ENCODE results near the gene ULK4.
"Not testable (repeated sequence)": the region's sequence is repeated elsewhere in the genome, so short reads cannot be mapped to it uniquely, and the experiment has no call there.

Gene ULK4

DNA sequence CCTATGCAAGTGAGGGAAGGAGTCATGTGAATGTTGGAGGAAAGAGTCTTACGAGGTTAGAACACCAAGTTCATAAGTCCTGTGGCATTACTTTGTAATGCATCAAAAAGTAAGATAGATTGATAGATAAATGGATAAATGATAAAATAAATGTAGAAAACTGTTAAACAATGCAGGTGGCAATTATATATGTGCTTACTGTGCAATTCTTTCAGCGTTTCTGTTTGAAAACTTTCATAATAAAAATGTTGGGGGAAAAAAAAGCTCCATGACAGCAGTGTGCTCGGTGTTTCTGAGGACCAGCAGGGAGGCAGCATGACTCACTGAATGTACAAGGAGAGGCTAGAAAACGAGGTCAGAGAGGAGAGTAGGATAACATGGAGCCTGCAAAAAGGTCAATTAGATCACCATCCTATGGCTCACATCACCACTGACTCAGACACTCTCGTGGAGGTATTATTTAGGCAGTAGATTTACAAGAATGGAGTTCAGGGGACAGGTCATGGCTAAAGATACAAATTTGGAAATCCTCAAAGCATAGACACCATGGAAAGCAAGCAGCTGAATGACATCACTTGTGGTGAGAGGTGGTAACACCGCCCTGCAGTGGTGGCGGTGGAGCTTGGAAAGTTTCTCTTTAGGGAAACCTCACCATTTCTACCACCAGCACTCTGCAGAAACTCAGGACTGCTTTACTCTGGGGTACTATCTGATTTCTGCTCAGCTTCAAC, 542.8 kb downstream of the ULK4 start:
- DNase-seq, result no peak

DNA sequence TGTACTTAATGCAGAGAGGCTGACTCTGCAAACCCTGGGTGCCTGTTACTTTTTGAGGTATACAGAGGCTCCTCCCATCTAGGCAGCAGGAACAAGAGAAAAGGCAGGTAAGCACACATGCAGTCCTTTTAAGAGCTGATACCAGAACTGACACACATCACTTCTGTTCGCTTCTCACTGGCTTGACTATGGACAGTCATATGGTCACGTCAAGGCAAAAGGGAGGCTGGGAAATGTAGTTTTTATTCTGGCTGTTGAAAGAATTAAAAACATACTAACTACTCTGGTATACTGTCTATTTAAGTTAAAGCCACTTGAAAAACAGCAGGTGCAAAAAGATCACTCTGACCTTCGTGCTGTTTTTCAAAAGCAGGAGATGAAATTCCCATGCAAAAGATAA, 544.3 kb downstream of the ULK4 start:
- DNase-seq, result no peak

DNA sequence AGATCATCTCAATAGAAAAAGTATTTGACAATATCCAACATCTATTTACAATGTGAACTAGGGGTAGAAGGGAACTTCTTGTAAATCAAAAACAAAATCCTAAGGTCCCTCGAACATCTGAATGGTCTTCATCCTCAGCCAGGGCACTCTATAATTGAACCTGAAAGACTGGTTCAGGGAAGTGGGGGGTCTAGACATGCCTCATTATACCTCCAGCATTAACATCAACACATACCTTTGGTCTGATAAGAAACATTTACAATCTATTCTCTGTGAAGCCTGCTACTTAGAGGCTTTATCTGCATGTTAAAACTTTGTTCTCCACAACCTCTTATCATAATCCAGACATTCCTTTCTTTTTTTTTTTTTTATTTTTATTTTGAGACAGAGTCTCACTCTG, 550.8 kb downstream of the ULK4 start:
- DNase-seq, result no peak

DNA sequence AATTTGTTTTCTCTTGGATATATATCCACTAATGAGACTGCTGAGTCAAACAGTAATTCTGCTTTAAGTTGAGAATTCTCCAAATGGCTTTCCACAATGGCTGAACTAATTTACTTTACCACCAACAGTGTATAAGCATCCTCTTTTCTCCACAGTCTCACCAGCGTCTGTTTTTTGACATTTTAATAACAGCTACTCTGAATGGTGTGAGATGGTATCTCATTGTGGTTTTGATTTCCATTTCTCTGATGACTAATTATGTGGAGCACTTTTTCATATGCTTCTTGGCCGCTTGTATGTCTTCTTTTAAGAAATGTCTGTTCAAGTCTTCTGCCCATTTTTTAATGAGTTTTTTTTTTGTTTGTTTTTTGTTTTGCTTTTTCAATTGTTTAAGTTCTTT, 556.4 kb downstream of the ULK4 start:
- DNase-seq, result no peak

DNA sequence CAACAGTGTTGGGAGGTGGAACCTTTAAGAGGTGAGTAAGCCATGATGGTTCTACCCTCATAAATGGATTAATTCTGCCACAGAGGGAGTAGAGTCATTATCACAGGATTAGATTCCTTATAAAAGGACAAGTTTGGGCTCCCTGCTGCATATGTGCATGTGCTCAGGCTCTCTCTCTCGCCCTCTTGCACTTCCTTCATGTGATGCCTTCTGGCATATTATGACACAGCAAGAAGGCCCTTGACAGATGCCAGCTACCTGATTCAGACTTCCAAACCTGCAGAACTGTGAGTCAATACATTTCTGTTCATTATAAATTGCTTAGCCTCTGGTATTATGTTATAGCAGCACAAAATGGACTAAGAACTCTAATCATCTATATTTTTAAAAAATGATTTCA, 557.3 kb downstream of the ULK4 start:
- DNase-seq, result no peak

DNA sequence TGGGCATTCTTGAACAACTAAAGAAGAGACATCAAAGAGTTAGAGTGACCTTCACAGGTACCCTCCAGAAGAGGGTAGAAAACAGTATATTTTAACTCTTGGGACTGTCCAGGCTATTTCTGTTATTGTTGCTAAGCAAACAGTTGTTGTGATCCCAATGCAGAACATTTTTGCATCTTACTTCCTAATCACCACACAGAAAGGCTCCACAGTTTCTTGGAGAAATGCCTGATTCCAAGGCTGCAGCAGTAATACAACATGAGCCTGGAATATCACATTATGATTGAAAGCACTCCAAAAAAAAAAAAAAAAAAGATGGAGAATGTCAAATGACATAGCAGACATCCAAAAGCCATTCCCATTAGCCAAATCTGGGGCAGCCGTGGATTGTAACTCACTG, 567.0 kb downstream of the ULK4 start:
- no peak for DNase-seq

DNA sequence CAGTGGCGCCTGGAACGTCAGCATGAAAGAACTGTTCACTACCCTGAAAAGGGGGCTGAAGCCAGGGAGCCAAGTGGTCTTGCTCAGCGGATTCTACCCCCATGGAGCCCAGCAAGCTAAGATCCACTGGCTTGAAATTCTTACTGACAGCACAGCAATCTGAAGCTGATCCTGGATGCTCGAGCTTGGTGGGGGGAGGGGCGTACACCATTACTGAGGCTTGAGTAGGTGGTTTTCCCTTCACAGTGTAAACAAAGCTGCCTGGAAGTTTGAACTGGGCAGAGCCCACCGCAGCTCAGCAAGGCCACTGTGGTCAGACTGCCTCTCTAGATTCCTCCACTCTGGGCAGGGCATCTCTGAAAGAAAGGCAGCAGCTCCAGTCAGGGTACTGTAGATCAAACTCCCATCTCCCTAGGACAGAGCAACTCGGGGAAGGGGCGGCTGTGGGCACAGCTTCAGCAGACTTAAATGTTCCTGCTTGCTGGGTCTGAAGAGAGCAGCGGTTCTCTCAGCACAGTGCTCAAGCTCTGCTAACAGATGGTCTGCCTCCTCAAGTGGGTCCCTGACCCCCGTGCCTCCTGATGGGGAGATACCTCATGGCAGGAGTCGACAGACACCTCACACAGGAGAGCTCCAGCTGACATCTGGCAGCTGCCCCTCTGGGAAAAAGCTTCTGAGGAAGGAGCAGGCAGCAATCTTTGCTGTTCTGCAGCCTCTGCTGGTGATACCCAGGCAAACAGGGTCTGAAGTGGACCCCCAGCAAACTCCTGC, 591.0 kb downstream of the ULK4 start:
- not testable (repeated sequence) for DNase-seq

DNA sequence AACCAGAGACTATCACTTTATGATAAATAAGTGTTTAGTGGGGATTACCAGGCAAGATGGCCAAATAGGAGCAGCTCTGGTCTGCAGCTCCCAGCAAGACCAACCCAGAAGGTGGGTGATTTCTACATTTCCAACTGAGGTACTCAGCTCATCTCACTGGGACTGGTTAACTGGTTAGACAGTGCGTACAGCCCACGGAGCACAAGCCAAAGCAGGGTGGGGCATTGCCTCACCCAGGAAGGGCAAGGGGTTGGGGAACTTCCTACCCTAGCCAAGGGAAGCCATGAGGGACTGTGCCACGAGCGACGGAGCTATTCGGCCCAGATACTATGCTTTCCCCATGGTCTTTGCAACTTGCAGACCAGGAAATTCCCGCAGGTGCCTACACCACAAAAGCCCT, 591.6 kb downstream of the ULK4 start:
- no peak for DNase-seq

DNA sequence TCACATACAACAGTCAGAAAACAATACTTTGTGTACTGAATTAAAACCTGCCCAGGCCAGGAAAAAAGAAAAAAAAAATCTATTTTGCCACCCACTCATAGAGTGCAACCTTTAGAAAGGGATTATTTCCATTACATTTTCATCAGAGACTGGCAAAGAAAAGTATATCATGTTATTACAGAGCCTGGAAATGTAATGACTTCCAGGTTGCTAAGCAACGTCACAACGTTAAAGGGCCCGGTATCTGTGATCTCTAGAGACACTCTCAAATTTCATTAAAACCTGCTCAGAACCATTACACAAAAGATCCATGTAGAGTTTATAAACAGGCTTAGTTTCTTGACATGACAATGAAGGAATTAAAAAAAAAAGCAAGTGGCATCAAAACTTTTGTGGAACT, 592.1 kb downstream of the ULK4 start:
- no peak for DNase-seq

DNA sequence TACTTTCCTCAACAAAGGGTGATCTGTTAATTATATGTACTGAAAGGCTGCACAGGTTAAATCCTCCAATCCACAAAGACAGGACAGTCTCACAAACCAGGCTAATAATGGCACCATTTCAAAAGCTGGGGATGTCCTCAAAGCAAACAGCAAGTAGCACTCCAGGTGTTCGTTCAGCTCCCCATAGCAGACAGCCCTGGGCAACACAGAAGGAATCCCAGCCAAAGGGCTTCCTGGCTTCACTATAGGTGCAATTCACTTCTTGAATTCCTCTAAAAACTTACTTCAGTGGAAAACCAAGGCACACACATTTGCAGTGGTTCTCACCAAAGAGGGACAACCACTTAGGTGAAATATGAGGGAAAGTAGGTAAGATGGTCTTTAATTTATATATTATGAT, 595.9 kb downstream of the ULK4 start:
- DNase-seq, result no peak

DNA sequence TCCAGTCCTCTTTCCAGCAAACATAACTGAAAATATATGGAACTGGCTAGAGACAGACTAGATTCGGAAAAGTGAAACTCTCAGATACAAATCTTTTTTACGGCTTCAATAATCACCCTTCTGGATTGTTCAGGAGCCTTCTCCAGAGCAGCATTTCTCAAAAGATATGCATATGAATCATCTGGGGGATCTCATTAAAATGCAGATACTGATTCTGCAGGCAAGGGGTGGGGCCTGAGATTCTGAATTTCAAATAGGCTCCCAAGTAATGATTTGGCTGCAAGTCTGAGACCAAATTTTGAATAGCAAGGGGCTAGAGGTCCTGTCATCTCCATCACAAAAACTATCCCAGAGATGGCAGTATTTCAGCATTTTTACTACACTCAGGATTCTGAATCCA, 597.2 kb downstream of the ULK4 start:
- no peak for DNase-seq

DNA sequence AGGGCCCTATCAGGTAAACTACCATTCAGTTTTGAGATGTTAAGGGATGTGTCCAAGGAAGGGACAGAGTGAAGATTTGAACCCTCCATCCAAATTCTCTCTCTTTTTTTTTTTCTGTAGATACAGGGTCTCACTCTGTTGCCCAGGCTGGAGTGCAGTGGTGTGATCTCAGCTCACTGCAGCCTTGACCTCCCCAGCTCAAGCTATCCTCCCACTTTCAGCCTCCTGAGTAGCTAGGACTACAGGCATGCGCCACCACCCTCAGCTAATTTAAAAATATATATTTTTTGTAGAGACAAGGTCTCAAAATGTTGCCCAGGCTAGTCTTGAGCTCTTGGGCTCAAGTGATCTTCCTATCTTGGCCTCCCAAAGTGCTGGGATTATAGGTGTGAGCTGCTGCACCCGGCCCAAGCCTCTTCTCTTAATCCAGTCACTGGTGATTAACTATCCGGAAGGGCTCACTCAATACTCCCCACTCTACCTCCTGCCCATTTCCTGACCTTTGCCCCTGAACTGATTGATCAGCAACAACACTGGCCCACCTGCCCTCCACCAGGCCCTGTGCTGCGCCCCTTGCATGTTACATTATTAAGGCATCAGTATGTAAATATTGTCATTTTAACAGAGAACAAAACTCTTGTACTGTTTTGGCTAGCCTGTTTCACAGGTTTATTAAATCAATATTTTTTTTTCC, 597.9 kb downstream of the ULK4 start:
- no peak for DNase-seq

DNA sequence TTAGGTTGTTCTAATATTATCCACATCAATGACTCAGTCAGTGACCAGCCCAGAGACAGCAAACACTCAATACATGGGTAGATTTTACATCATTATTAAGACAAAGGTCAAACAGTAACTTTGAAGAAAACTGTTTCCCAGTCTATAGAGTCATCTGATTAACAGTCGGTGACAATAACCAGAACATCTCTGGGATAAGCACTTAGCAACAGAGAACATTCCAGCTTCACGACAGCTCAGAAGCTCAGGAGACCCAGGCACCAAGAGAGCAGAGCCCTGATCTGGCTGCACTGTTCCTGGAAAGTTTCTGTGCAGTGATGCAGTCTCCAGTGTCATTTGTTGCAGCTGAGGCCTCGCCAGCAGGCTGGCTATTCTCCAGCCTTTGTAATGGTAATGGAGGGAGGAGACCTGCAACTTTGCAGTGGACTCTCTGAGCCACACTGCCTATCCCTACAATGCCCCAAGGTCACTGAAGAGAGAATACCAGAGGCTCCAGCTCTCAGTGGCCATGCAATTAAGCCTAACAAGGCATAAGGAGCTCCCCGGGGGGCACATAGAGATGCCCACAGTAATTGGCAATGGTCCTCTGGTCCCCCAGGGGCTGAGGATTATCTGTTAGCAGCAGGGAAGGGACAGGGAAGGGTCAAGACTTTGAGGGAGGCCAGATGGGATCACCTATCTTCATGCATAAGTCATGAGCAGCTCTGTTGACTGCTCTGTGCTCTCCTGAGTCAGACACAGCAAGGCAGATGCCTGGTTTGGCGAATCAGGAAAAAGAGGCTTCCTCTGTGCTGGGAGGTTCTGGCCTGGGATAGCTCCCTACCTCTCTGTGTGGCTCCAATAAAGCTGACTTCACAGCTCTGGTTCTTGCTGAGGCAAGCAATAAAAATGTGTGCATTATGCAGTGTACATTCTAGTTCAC, 599.0 kb downstream of the ULK4 start:
- DNase-seq, result no peak

DNA sequence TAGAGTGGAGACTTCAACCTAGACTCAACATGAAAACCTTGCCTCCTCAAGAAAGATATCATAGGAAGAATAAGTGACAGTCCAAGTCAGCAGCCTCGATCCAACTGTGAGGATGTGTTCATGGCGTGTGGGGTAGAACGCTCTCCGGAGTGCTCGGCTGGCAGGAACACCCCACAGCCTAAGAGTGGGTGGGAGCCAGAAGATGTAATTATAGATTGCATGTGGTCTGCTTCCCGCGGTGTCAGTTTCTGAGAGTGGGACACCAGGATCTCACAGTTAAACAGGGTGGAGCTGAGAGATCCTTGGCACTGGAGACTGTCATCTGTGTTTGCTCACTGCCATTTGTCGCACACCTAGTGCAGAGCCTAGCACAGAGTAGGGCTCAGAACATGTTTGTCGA, 604.6 kb downstream of the ULK4 start:
- no peak for DNase-seq

DNA sequence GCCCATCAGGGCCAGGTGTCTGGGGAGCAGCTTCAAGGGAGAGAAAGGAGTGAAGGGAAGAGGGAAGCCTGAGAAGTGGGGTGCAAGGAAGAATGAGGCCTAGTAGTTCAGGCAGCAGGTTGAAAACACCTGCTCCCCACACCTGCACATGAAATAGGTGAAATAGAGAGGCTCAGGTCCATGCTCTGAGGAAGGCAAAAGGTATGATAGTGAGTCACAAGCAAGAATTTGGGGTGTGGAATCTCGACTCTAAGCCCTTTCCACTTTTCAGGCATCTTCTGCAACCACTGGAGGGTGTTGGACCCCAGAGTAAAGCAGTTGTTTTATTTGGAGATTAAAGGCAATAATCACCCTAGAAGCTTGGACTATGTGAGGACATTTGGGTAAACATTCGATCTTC, 605.1 kb downstream of the ULK4 start:
- no peak for DNase-seq

DNA sequence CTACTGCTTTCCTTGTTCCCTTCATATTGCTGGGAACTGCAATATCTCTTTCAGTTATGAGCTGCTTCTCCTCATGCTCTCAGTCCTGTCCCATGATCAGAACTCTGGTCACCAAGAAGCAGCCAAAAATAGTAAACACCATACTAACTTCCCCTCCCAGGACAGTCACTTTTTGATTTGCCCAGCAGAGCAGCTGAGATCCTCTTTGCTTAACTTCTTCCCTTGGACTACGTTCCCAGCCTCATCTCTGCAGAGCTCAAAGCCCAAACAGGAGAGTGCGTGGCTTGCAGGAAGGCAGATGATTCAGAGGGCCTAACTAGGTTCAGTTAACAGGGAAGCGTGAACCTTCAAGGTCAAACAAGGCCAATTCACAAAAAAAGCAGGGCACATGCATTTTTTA, 609.4 kb downstream of the ULK4 start:
- DNase-seq, result no peak

DNA sequence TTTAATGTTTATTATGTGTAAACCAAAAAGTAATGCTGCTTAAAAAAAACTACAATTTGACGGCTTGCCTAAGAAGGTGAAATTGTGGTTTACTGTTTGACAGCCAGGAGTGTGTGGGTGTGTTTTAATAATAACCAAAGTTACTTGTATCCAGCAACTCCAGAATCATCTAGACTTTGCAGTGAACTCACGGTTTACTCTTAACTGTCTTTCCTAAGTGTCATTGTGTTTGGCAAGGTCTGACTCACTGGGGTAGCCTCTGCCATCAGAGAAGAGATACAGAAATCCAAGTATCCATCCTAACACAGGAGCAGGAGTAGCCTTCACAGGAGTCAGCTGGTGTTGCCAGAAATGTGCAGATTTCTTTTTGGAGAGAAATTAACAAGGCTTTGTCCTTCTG, 611.5 kb downstream of the ULK4 start:
- DNase-seq, result no peak

DNA sequence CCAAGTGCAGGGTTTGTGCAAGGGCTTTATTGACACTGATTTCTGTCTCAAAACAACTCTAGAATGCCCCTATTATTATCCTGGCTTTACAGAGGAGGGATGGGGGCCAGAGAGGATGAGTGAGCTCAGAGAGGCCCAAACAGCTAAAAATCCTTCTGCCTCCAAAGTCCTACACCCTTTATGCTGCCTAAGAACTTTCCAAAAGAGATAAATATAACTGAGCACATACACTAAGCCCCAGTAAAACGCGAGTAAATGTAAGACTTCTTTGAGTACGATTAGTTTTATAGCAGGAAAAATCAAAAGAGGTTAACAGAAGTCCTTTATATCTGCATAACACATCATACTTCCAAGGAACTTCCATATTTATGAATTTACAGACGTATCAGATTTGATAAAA, 613.5 kb downstream of the ULK4 start:
- DNase-seq, result no peak

DNA sequence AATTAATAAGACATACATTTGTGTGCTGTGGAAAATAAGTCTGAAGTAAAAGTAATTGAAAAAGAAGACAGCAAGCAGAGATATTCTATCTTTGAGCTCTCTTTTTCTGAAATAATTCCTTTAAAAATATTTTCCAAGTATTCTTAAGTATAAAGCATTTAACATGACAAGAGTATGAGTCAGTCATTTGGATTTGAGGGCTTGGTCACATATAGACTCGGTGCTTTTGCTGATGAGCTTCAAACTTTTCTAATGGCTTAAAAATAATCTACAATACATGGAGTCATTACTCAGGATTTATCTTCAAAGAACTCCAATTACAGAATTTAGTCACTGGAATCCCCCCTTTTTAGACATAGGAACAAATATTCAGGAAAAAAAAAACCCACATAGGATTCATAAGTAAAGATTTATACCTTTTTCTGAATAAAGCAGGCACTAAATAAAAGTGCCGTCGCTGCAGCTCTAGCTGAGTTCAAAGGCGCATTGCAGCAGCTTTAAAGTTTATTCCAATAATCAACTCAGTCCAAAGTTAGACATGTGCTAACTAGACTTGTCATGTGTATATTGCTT, 615.1 kb downstream of the ULK4 start:
- DNase-seq, result no peak

DNA sequence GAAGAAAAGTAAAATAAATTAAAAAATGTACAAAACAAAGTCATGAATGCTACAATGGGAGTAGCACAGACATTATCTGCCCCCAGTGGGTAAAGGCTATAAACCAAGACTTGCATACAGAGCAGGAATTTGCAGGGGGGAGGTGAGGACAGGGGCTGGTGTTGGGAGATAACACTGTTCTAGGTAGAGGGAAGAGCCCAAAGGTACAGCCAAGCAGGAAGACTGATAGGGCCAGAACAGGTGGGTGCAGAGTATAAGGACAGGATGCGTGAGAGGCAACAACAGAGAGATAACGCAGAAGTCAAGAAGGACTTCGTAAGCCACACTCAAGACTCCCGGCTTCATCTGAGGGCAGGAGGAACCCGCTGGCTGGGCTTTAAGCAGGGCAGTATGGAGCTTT, 616.1 kb downstream of the ULK4 start:
- DNase-seq, result no peak

DNA sequence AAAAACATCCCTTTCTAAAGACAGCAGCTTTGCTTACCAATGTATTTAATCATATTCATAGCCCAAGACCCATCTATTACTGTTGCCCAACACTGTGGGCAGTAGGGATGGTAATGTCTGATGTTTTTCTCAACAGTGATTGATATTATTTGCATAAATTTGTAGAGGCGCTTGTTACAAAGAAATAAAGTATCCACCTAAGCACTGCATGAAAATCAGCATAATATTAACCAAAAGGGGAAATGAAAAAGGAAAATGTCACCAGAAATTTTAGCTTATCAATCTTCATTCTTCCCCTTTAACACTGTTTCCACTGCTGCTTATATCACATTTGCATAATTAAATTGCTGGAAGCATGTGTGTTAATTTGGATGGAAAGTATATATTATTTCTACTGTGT, 622.1 kb downstream of the ULK4 start:
- DNase-seq, result no peak

DNA sequence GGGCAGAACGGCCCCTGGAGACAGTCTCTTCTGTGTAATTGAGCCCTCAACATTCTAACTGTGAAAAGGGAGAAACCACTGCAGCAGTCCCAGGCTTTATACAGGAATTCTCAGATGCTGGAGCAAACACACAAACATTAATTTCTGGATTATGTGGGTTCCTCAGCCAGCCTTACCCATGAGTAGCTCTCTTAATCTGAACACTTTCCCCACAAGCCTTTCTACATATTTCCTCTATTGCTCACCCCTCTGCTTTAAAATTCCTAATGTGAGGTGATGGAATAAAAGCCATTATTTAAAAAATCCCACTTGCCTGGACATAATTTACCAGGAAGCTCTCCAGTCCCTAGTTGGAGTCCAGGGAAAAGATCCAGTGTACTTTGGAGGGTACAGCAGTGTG, 623.6 kb downstream of the ULK4 start:
- no peak for DNase-seq

DNA sequence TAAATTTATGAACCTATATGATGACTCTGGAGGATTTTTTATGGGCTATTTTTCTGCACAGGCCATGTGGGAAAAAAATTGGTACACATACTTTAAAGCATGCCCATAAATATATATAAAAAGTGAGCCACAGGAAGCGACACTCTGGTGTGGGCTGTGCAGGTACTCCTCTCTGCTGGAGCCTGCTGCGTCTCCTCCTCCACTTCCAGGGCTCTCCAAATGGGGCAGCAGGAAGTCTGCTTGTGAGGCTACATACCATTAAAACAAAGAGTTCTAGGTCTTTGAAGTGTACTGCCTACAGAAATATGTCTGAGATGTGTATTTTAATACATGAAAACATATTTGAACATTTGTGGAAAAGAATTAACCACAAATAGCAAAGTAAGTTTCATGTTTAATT, 627.5 kb downstream of the ULK4 start:
- DNase-seq, result no peak
